Duodenal mucosa (tissue), 2 donors: ENCODE results near the gene KCNH6.

Experiments used
- H3K27ac ChIP-seq: one replicate; pipeline ENCODE4 v1.7.0; 2013; ENCODE audit warnings: low read depth, low read length
- H3K27me3 ChIP-seq, 2 donors: one replicate each; pipeline ENCODE4 v1.7.0; 2013; ENCODE audit warnings: low read length in 2 of 2, control low read depth in 1 of 2; ENCODE audit not compliant: insufficient read depth in 2 of 2, control insufficient read depth in 1 of 2
- H3K36me3 ChIP-seq, 2 donors: one replicate each; pipeline ENCODE4 v1.7.0; 2013; ENCODE audit warnings: low read length in 2 of 2, control low read depth in 1 of 2; ENCODE audit not compliant: insufficient read depth in 2 of 2, control insufficient read depth in 1 of 2
- H3K4me1 ChIP-seq, 2 donors: one replicate each; pipeline ENCODE4 v1.7.0; 2013; ENCODE audit warnings: low read length in 2 of 2, control low read depth in 1 of 2; ENCODE audit not compliant: insufficient read depth in 2 of 2, control insufficient read depth in 1 of 2
- H3K4me3 ChIP-seq, 2 donors: one replicate each; pipeline ENCODE4 v1.7.0; 2013; ENCODE audit warnings: low read length in 2 of 2, low read depth in 1 of 2
- H3K9ac ChIP-seq, 2 donors: one replicate each; pipeline ENCODE4 v1.7.0; 2013; ENCODE audit warnings: low read length in 2 of 2, low read depth in 1 of 2
- H3K9me3 ChIP-seq, 2 donors: one replicate each; pipeline ENCODE4 v1.7.0; 2013; ENCODE audit warnings: low read length in 2 of 2, control low read depth in 1 of 2; ENCODE audit not compliant: control insufficient read depth in 1 of 2

The KCNH6 gene

GRCh38 chr17:63533433-63534077 is 10.4 kb downstream of the KCNH6 start:
- Histone ChIP-seq H3K9ac (no peak overlapping the region), H3K36me3 (no peaks in the 10 kb centered on the region), H3K4me3 (no peak overlapping the region), H3K27me3 (peaks cover 6 to 8% of the 10 kb centered on the region in 2 donors), H3K27ac (no peak overlapping the region), H3K4me1 (peaks cover 0 to 8% of the 10 kb centered on the region in 2 donors), H3K9me3 (no peaks in the 10 kb centered on the region)

- Histone ChIP-seq H3K9ac (no peak overlapping the region), H3K4me1 (peaks cover 0 to 9% of the 10 kb centered on the region in 2 donors), H3K9me3 (no peaks in the 10 kb centered on the region), H3K36me3 (no peaks in the 10 kb centered on the region), H3K27me3 (peaks cover 12 to 14% of the 10 kb centered on the region in 2 donors), H3K4me3 (no peak overlapping the region), H3K27ac (no peak overlapping the region)
Observed at GRCh38 chr17:63534078-63534570, 11.0 kb downstream of the KCNH6 start.

- Histone ChIP-seq H3K4me1 (peaks cover 0 to 9% of the 10 kb centered on the region in 2 donors), H3K27ac (no peak overlapping the region), H3K9me3 (no peaks in the 10 kb centered on the region), H3K9ac (no peak overlapping the region), H3K36me3 (no peaks in the 10 kb centered on the region), H3K27me3 (peaks cover 18 to 19% of the 10 kb centered on the region in 2 donors), H3K4me3 (no peak overlapping the region)
Observed at GRCh38 chr17:63534816-63535455, 11.8 kb downstream of the KCNH6 start.

- H3K27me3 ChIP-seq, result peaks cover 18 to 19% of the 10 kb centered on the region in 2 donors
- no peaks in the 10 kb centered on the region for H3K9me3 ChIP-seq
Observed at GRCh38 chr17:63535640-63536039, 12.5 kb downstream of the KCNH6 start.

GRCh38 chr17:63537001-63537400 is 13.8 kb downstream of the KCNH6 start:
- H3K4me1 ChIP-seq, result peaks cover 0 to 9% of the 10 kb centered on the region in 2 donors

More at GRCh38 chr17:63535640-63536039, 12.5 kb downstream of the KCNH6 start:
- Histone ChIP-seq H3K4me3 (no peak overlapping the region), H3K27ac (no peak overlapping the region), H3K4me1 (peaks cover 0 to 9% of the 10 kb centered on the region in 2 donors), H3K36me3 (no peaks in the 10 kb centered on the region), H3K9ac (no peak overlapping the region)

GRCh38 chr17:63537991-63538692 is 15.0 kb downstream of the KCNH6 start:
- Histone ChIP-seq H3K27me3 (peaks cover 18 to 19% of the 10 kb centered on the region in 2 donors), H3K27ac (no peak overlapping the region), H3K9ac (no peak overlapping the region), H3K4me3 (peak overlapping the region in 1 of 2 donors; percentile 16), H3K9me3 (no peaks in the 10 kb centered on the region), H3K36me3 (no peaks in the 10 kb centered on the region), H3K4me1 (peaks cover 0 to 9% of the 10 kb centered on the region in 2 donors)

More at GRCh38 chr17:63537001-63537400, 13.8 kb downstream of the KCNH6 start:
- Histone ChIP-seq H3K27me3 (peaks cover 18 to 19% of the 10 kb centered on the region in 2 donors), H3K9me3 (no peaks in the 10 kb centered on the region), H3K36me3 (no peaks in the 10 kb centered on the region), H3K4me3 (no peak overlapping the region), H3K9ac (no peak overlapping the region), H3K27ac (no peak overlapping the region)

- Histone ChIP-seq H3K9me3 (no peaks in the 10 kb centered on the region), H3K9ac (no peak overlapping the region), H3K27me3 (peaks cover 18 to 19% of the 10 kb centered on the region in 2 donors), H3K36me3 (no peaks in the 10 kb centered on the region), H3K4me1 (peaks cover 0 to 9% of the 10 kb centered on the region in 2 donors), H3K27ac (no peak overlapping the region), H3K4me3 (peak overlapping the region in 1 of 2 donors; percentile 16)
Observed at GRCh38 chr17:63538693-63539595, 15.8 kb downstream of the KCNH6 start.

- no peaks in the 10 kb centered on the region for H3K9me3 ChIP-seq
- H3K4me1 ChIP-seq, result peaks cover 0 to 9% of the 10 kb centered on the region in 2 donors
- H3K9ac ChIP-seq, result no peak overlapping the region
- peaks cover 18 to 19% of the 10 kb centered on the region in 2 donors for H3K27me3 ChIP-seq
- no peak overlapping the region for H3K4me3 ChIP-seq
- no peaks in the 10 kb centered on the region for H3K36me3 ChIP-seq
- no peak overlapping the region for H3K27ac ChIP-seq
Observed at GRCh38 chr17:63540590-63540989, 17.4 kb downstream of the KCNH6 start.

- Histone ChIP-seq H3K27me3 (peaks cover 18 to 19% of the 10 kb centered on the region in 2 donors), H3K9ac (no peak overlapping the region), H3K9me3 (no peaks in the 10 kb centered on the region), H3K4me3 (no peak overlapping the region), H3K27ac (no peak overlapping the region), H3K36me3 (no peaks in the 10 kb centered on the region), H3K4me1 (peaks cover 0 to 9% of the 10 kb centered on the region in 2 donors)
Observed at GRCh38 chr17:63542218-63542545, 19.0 kb downstream of the KCNH6 start.
